C4-2B (cell line): ENCODE results near the gene NAT10.

Experiments used
- ZFX ChIP-seq: fragments of 450-650 bp; IDR thresholded peaks from 2 replicates; pipeline ENCODE4 v1.6.1; 2017
- TF ChIP-seq, protein P1 (sequence below): fragments of 450-650 bp; conservative IDR thresholded peaks from 2 replicates; pipeline ENCODE4 v1.5.1; 2017; ENCODE audit warnings: mild to moderate bottlenecking

DNA sequence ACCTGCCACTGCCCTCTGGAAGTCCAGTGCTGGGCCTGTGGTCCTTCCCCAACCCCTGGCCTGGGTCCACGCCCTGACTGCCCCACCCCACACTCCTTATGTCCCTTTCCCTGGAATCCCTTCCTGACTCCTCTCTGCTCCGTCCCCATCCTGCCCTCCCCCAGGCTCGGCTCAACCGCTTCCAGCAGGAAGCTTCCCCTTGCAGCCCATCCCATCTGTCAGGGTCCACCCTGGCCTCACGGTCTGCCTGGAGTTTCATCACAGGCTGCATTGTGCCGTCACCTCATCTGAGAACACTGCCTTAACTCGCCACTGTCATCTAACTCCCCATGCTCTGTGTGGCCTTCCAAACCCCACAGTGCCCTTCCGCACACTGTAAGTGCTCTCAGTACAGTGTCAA, 64.3 kb downstream of the NAT10 start:
- TF ChIP-seq, protein P1, sequence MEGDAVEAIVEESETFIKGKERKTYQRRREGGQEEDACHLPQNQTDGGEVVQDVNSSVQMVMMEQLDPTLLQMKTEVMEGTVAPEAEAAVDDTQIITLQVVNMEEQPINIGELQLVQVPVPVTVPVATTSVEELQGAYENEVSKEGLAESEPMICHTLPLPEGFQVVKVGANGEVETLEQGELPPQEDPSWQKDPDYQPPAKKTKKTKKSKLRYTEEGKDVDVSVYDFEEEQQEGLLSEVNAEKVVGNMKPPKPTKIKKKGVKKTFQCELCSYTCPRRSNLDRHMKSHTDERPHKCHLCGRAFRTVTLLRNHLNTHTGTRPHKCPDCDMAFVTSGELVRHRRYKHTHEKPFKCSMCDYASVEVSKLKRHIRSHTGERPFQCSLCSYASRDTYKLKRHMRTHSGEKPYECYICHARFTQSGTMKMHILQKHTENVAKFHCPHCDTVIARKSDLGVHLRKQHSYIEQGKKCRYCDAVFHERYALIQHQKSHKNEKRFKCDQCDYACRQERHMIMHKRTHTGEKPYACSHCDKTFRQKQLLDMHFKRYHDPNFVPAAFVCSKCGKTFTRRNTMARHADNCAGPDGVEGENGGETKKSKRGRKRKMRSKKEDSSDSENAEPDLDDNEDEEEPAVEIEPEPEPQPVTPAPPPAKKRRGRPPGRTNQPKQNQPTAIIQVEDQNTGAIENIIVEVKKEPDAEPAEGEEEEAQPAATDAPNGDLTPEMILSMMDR: no peak
- no peak for TF ChIP-seq ZFX
